ENCODE measurements around the gene ANKH.

DNA sequence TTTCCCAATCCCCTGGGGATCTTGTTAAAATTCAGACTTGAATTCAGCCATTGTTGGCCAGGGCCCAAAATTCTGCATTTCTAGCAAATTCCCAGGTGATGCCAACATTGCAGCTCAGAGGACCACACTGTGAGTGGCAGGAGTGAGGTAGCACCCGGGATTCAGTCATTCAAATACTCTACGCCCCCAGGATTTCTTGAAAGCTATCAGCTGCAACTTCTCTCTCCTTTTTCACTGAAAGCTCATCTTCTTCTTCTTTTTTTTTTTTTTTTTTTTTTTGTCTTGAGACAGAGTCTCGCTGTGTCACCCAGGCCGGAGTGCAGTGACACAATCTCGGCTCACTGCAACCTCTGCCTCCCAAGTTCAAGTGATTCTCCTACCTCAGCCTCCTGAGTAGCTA is 19.3 kb upstream of the ANKH start:
- TF ChIP-seq, protein P1, sequence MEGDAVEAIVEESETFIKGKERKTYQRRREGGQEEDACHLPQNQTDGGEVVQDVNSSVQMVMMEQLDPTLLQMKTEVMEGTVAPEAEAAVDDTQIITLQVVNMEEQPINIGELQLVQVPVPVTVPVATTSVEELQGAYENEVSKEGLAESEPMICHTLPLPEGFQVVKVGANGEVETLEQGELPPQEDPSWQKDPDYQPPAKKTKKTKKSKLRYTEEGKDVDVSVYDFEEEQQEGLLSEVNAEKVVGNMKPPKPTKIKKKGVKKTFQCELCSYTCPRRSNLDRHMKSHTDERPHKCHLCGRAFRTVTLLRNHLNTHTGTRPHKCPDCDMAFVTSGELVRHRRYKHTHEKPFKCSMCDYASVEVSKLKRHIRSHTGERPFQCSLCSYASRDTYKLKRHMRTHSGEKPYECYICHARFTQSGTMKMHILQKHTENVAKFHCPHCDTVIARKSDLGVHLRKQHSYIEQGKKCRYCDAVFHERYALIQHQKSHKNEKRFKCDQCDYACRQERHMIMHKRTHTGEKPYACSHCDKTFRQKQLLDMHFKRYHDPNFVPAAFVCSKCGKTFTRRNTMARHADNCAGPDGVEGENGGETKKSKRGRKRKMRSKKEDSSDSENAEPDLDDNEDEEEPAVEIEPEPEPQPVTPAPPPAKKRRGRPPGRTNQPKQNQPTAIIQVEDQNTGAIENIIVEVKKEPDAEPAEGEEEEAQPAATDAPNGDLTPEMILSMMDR (IDR thresholded peaks at IDR 0.05; ENCODE audit: poor library complexity, severe bottlenecking), result no peak
- TF ChIP-seq MXI1 (conservative IDR thresholded peaks at IDR 0.05; ENCODE audit: poor library complexity, severe bottlenecking) (no peak), RAD21 (conservative IDR thresholded peaks at IDR 0.05) (no peak), POLR2AphosphoS5 (IDR thresholded peaks at IDR 0.05) (no peak), EZH2 (IDR thresholded peaks at IDR 0.05; ENCODE audit: borderline replicate concordance, insufficient read depth, low read length, poor library complexity, severe bottlenecking) (no peak), SMC3 (conservative IDR thresholded peaks at IDR 0.05; ENCODE audit: poor library complexity) (no peak), TAF1 (IDR thresholded peaks at IDR 0.05; ENCODE audit: low read depth) (no peak)
- TF ChIP-seq, protein P2, sequence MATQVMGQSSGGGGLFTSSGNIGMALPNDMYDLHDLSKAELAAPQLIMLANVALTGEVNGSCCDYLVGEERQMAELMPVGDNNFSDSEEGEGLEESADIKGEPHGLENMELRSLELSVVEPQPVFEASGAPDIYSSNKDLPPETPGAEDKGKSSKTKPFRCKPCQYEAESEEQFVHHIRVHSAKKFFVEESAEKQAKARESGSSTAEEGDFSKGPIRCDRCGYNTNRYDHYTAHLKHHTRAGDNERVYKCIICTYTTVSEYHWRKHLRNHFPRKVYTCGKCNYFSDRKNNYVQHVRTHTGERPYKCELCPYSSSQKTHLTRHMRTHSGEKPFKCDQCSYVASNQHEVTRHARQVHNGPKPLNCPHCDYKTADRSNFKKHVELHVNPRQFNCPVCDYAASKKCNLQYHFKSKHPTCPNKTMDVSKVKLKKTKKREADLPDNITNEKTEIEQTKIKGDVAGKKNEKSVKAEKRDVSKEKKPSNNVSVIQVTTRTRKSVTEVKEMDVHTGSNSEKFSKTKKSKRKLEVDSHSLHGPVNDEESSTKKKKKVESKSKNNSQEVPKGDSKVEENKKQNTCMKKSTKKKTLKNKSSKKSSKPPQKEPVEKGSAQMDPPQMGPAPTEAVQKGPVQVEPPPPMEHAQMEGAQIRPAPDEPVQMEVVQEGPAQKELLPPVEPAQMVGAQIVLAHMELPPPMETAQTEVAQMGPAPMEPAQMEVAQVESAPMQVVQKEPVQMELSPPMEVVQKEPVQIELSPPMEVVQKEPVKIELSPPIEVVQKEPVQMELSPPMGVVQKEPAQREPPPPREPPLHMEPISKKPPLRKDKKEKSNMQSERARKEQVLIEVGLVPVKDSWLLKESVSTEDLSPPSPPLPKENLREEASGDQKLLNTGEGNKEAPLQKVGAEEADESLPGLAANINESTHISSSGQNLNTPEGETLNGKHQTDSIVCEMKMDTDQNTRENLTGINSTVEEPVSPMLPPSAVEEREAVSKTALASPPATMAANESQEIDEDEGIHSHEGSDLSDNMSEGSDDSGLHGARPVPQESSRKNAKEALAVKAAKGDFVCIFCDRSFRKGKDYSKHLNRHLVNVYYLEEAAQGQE (IDR thresholded peaks at IDR 0.05; ENCODE audit: borderline replicate concordance), result no peak

Measured in neural cell (in vitro differentiated cells).